GM12878 (cell line): ENCODE data around the gene EGF. TPM values are rescaled to one million over a fixed set of nuclear protein-coding genes. Genes with fewer than 3 reads are reported as not detected.

Experiments
- ATAC-seq: fragments of 200-7000 bp; cut with Tn5 transposase; 3 replicates; pipeline ENCODE4 v1.9.1; 2020; ENCODE audit warnings: mild to moderate bottlenecking, moderate library complexity
- BruUV-seq: library from RNA; stranded (reverse); fragments of 400-500 nt; replicated peaks from 2 replicates; lab custom pipeline; 2021; lab: Mats Ljungman, UMichigan
- CTCF ChIA-PET: fragments of 300-600 bp; sonication (Branson Sonifier 250); formaldehyde crosslinking; extraction: SDS; loops from one replicate; lab custom pipeline; 2021; ENCODE audit warnings: inconsistent platforms; lab: Yijun Ruan, JAX
- POLR2A ChIA-PET: fragments of 350-600 bp; formaldehyde crosslinking; extraction: SDS; loops from one replicate; lab custom pipeline; 2021; ENCODE audit warnings: inconsistent platforms; lab: Charles Lee
- RAD21 ChIA-PET: fragments of 300-600 bp; sonication (Branson Sonifier 250); formaldehyde crosslinking; loops from one replicate; lab custom pipeline; 2023; ENCODE audit warnings: antibody characterized with exemption; ENCODE audit not compliant: unreplicated experiment; lab: Charles Lee
- SMC1A ChIA-PET: fragments of 300-600 bp; sonication (Branson Sonifier 250); formaldehyde crosslinking; loops from one replicate; lab custom pipeline; 2023; ENCODE audit not compliant: unreplicated experiment, uncharacterized antibody; lab: Charles Lee
- DNase-seq: peaks from one replicate; pipeline ENCODE4 v3.0.0-alpha.2; 2011; ENCODE audit warnings: low read depth, low spot score
- FAIRE-seq: peaks from 3 replicates; lab custom pipeline; 2011; peaks lifted over from hg19 to GRCh38; lab: Jason Lieb, UNC
- H2AFZ ChIP-seq: 2 replicates; pipeline ENCODE4 v1.6.0; 2011; ENCODE audit warnings: low read depth, low read length, control low read depth; ENCODE audit not compliant: control insufficient read depth
- H3K27ac ChIP-seq: 2 replicates; pipeline ENCODE4 v1.5.1; 2011; ENCODE audit warnings: control low read depth; ENCODE audit not compliant: control insufficient read depth, insufficient read depth
- H3K27me3 ChIP-seq, 2 experiments: replicated peaks in 1 of 2; 2 replicates each; pipeline versions ENCODE4 v1.6.0 to v1.6.1; 2011; ENCODE audit warnings: low read length in 1 of 2; ENCODE audit not compliant: control insufficient read depth in 2 of 2, insufficient read depth in 2 of 2
- H3K36me3 ChIP-seq, 2 experiments: 2 replicates each; pipeline ENCODE4 v1.5.1; 2011; ENCODE audit warnings: low read length in 1 of 2; ENCODE audit not compliant: control insufficient read depth in 2 of 2, insufficient read depth in 2 of 2
- H3K4me1 ChIP-seq: 2 replicates; pipeline ENCODE4 v1.6.1; 2011; ENCODE audit warnings: mild to moderate bottlenecking, low read length, moderate library complexity, mixed read lengths; ENCODE audit not compliant: control insufficient read depth, insufficient read depth
- H3K4me2 ChIP-seq: 2 replicates; pipeline ENCODE4 v1.6.0; 2011; ENCODE audit warnings: control low read depth; ENCODE audit not compliant: control insufficient read depth, insufficient read depth
- H3K4me3 ChIP-seq: fragments of 200-600 bp; sonication (generic); 2 replicates; pipeline ENCODE4 v1.5.1; 2016
- H3K79me2 ChIP-seq: 2 replicates; pipeline ENCODE4 v1.6.0; 2011; ENCODE audit warnings: low read length; ENCODE audit not compliant: control insufficient read depth, insufficient read depth
- H3K9ac ChIP-seq: 2 replicates; pipeline ENCODE4 v1.8.0; 2011; ENCODE audit warnings: low read length, control low read depth, mixed read lengths; ENCODE audit not compliant: control insufficient read depth, insufficient read depth
- H3K9me3 ChIP-seq: replicated peaks from 3 replicates; pipeline ENCODE4 v1.5.1; 2011; ENCODE audit warnings: mild to moderate bottlenecking, low read length; ENCODE audit not compliant: control insufficient read depth, insufficient read depth
- H4K20me1 ChIP-seq: 2 replicates; pipeline ENCODE4 v1.6.0; 2011; ENCODE audit not compliant: control insufficient read depth, insufficient read depth
- HDAC6 ChIP-seq: fragments of 200-600 bp; sonication (generic); IDR thresholded peaks from one replicate; pipeline ENCODE4 v1.8.0; 2017; ENCODE audit warnings: antibody characterized with exemption; ENCODE audit not compliant: unreplicated experiment
- IRF4 ChIP-seq: IDR thresholded peaks from 2 replicates; pipeline ENCODE4 v1.6.1; 2011; ENCODE audit warnings: low read depth, low read length
- NFYA ChIP-seq: IDR thresholded peaks from 2 replicates; pipeline ENCODE4 v1.6.1; 2011; ENCODE audit warnings: low read depth, mild to moderate bottlenecking, low read length, improper control_type of control experiment, borderline replicate concordance
- SRF ChIP-seq, 2 experiments: IDR thresholded peaks; 2 replicates each; pipeline ENCODE4 v1.6.1; 2011; ENCODE audit warnings: low read depth in 2 of 2, low read length in 2 of 2, mild to moderate bottlenecking in 1 of 2, moderate library complexity in 1 of 2
- STAT1 ChIP-seq: fragments of 450-650 bp; conservative IDR thresholded peaks from 2 replicates; pipeline ENCODE4 v1.6.1; 2014; ENCODE audit warnings: antibody characterized with exemption, mild to moderate bottlenecking
- ZSCAN29 ChIP-seq: fragments of 450-650 bp; IDR thresholded peaks from 2 replicates; pipeline ENCODE4 v1.6.1; 2017; ENCODE audit warnings: mild to moderate bottlenecking, moderate library complexity
- WGBS: methylation state at CpG from one replicate; pipeline ENCODE4 v1.1.6; 2016; ENCODE audit warnings: low lambda C conversion rate; ENCODE audit not compliant: insufficient replicate concordance, insufficient coverage; ENCODE audit errors: missing lambda C conversion rate; 5-methylcytosine and 5-hydroxymethylcytosine counted together
- in situ Hi-C: fragments of 300-500 bp; cut with MboI; formaldehyde crosslinking; loops from 9 replicates; pipeline ENCODE4 v1.14.3; 2018; ENCODE audit warnings: mixed read lengths
- intact Hi-C: fragments of 100-400 bp; cut with micrococcal nuclease; formaldehyde crosslinking; loops from one replicate; pipeline ENCODE4 v1.14.2; 2022; ENCODE audit not compliant: unreplicated experiment
- polyA plus RNA-seq, 11 experiments: library from polyadenylated mRNA; depleted of rRNA in 4 of 11; unstranded in 6 of 11; stranded (reverse) in 5 of 11; fragments of >200 nt; fragmentation: Nextera tagmentation in 4 of 11; fragmentation: Illumina TruSeq in 1 of 11; extraction: Ambion mirVana in 4 of 11; extraction: Trizol in 1 of 11; gene quantifications; 1 replicate in 1 of 11; 2 replicates in 10 of 11; pipeline versions ENCODE4 v1.2.1 to v1.2.3, GENCODE V29; 2011 to 2016; ENCODE audit warnings: inconsistent platforms in 2 of 11, missing spikeins in 2 of 11, low read depth in 1 of 11
- total RNA-seq, 4 experiments: library from RNA; depleted of rRNA in 3 of 4; stranded (reverse); fragments of >200 nt in 3 of 4; fragmentation: Illumina TruSeq in 1 of 4; extraction: Trizol in 1 of 4; gene quantifications; 2 replicates each; pipeline versions ENCODE4 v1.2.1 to v1.2.3, GENCODE V29; 2013 to 2021
- TF ChIP-seq, protein P1 (sequence below): IDR thresholded peaks from 2 replicates; pipeline ENCODE4 v1.6.1; 2012; ENCODE audit warnings: improper control_type of control experiment, low read depth, low read length; ENCODE audit not compliant: insufficient replicate concordance
- TF ChIP-seq, protein P2 (sequence below): fragments of 450-650 bp; IDR thresholded peaks from 2 replicates; pipeline ENCODE4 v1.6.1; 2017; ENCODE audit warnings: antibody characterized with exemption, mild to moderate bottlenecking, moderate library complexity
- TF ChIP-seq, protein P3 (sequence below): fragments of 450-650 bp; IDR thresholded peaks from 2 replicates; pipeline ENCODE4 v1.6.1; 2016; ENCODE audit warnings: mild to moderate bottlenecking

Gene EGF
- total and polyA plus RNA-seq, 10 of the 15 experiments (the other 5 are each of a cell fraction or from before 2014, with no cell fraction given): 0.02 to 0.90 (median 0.19) TPM; not detected in 4

DNA sequence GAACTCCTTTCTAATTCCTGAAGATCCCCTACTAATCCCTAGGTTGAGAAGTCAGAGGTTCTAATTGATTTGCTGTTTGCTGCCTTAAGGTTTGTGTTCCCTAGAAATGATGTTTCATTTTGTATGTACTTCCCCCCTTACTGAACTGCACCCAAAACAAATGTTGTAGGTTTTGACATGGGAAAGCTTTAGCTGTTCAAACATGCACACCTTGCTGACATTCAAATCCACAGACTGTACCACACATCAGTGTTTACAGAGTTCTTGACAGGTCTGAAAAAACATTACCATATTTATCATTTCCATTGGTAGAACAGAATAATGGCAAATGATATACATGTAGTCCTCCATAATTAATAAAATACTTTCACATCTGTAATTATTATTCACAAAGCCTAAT is 18.2 kb downstream of the EGF start:
- ChIA-PET SMC1A (interaction anchor here (1.0 kb wide), 1 partner anchor 635 kb away, joined by 3 read pairs; no protein-coding TSS in a partner anchor), POLR2A (no interaction called here), RAD21 (no interaction called here), CTCF (no interaction called here)
- H3K4me3 ChIP-seq: no peak overlapping the region
- H3K9ac ChIP-seq: no peak overlapping the region
- no peaks in the 10 kb centered on the region for H3K9me3 ChIP-seq
- no peaks in the 10 kb centered on the region for H4K20me1 ChIP-seq
- no peak for DNase-seq
- TF ChIP-seq NFYA (no peak), STAT1 (no peak)
- H3K4me1 ChIP-seq: no peaks in the 10 kb centered on the region
- no TSS peak for BruUV-seq
- no peaks in the 10 kb centered on the region for H3K79me2 ChIP-seq
- no peak overlapping the region for H2AFZ ChIP-seq
- no peak overlapping the region for H3K4me2 ChIP-seq
- no peaks in the 10 kb centered on the region for H3K36me3 ChIP-seq
- FAIRE-seq: no peak
- no peak for ATAC-seq
- intact Hi-C loops: no loop called here
- H3K27me3 ChIP-seq: no peaks in the 10 kb centered on the region
- H3K27ac ChIP-seq: no peak overlapping the region
- in situ Hi-C loops: no loop called here

DNA sequence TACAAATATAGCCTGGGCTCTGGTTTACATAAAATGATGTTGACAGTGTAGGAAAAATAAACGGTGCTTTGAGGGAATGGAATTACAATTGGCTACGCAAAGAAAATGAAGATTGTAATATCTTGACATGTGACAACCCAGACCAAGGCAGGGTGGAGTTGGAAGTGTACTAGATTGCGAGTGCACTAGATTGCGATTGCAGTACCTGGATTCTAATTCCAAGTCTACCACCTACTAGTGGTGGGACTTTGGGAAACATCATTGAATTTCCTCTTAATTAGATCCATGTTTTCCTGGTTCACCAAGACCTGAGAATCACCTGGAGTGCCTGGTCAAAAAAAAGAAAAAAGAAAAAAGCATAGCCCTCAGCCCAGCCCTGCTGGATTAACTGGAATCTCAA is 18.6 kb downstream of the EGF start:
- CTCF ChIA-PET: no interaction called here
- in situ Hi-C loops: no loop called here
- TF ChIP-seq SRF (IDR thresholded peaks at IDR 0.05; ENCODE audit: low read depth in 2 of 2, low read length in 2 of 2) (no peak), IRF4 (no peak), HDAC6 (no peak), ZSCAN29 (no peak)
- TF ChIP-seq, protein P1, sequence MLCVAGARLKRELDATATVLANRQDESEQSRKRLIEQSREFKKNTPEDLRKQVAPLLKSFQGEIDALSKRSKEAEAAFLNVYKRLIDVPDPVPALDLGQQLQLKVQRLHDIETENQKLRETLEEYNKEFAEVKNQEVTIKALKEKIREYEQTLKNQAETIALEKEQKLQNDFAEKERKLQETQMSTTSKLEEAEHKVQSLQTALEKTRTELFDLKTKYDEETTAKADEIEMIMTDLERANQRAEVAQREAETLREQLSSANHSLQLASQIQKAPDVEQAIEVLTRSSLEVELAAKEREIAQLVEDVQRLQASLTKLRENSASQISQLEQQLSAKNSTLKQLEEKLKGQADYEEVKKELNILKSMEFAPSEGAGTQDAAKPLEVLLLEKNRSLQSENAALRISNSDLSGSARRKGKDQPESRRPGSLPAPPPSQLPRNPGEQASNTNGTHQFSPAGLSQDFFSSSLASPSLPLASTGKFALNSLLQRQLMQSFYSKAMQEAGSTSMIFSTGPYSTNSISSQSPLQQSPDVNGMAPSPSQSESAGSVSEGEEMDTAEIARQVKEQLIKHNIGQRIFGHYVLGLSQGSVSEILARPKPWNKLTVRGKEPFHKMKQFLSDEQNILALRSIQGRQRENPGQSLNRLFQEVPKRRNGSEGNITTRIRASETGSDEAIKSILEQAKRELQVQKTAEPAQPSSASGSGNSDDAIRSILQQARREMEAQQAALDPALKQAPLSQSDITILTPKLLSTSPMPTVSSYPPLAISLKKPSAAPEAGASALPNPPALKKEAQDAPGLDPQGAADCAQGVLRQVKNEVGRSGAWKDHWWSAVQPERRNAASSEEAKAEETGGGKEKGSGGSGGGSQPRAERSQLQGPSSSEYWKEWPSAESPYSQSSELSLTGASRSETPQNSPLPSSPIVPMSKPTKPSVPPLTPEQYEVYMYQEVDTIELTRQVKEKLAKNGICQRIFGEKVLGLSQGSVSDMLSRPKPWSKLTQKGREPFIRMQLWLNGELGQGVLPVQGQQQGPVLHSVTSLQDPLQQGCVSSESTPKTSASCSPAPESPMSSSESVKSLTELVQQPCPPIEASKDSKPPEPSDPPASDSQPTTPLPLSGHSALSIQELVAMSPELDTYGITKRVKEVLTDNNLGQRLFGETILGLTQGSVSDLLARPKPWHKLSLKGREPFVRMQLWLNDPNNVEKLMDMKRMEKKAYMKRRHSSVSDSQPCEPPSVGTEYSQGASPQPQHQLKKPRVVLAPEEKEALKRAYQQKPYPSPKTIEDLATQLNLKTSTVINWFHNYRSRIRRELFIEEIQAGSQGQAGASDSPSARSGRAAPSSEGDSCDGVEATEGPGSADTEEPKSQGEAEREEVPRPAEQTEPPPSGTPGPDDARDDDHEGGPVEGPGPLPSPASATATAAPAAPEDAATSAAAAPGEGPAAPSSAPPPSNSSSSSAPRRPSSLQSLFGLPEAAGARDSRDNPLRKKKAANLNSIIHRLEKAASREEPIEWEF: no peak
- TF ChIP-seq, protein P2, sequence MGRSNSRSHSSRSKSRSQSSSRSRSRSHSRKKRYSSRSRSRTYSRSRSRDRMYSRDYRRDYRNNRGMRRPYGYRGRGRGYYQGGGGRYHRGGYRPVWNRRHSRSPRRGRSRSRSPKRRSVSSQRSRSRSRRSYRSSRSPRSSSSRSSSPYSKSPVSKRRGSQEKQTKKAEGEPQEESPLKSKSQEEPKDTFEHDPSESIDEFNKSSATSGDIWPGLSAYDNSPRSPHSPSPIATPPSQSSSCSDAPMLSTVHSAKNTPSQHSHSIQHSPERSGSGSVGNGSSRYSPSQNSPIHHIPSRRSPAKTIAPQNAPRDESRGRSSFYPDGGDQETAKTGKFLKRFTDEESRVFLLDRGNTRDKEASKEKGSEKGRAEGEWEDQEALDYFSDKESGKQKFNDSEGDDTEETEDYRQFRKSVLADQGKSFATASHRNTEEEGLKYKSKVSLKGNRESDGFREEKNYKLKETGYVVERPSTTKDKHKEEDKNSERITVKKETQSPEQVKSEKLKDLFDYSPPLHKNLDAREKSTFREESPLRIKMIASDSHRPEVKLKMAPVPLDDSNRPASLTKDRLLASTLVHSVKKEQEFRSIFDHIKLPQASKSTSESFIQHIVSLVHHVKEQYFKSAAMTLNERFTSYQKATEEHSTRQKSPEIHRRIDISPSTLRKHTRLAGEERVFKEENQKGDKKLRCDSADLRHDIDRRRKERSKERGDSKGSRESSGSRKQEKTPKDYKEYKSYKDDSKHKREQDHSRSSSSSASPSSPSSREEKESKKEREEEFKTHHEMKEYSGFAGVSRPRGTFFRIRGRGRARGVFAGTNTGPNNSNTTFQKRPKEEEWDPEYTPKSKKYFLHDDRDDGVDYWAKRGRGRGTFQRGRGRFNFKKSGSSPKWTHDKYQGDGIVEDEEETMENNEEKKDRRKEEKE: no peak
- TF ChIP-seq, protein P3, sequence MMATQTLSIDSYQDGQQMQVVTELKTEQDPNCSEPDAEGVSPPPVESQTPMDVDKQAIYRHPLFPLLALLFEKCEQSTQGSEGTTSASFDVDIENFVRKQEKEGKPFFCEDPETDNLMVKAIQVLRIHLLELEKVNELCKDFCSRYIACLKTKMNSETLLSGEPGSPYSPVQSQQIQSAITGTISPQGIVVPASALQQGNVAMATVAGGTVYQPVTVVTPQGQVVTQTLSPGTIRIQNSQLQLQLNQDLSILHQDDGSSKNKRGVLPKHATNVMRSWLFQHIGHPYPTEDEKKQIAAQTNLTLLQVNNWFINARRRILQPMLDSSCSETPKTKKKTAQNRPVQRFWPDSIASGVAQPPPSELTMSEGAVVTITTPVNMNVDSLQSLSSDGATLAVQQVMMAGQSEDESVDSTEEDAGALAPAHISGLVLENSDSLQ: no peak

More for the DNA sequence above, 18.6 kb downstream of the EGF start:
- no peaks in the 10 kb centered on the region for H3K9me3 ChIP-seq
- no TSS peak for BruUV-seq
- no peaks in the 10 kb centered on the region for H3K79me2 ChIP-seq
- H3K4me3 ChIP-seq: no peak overlapping the region
- ATAC-seq: no peak
- no peaks in the 10 kb centered on the region for H3K4me1 ChIP-seq
- no peaks in the 10 kb centered on the region for H4K20me1 ChIP-seq
- H3K27ac ChIP-seq: no peak overlapping the region
- ChIA-PET POLR2A (no interaction called here), SMC1A (no interaction called here), RAD21 (no interaction called here)
- no peaks in the 10 kb centered on the region for H3K36me3 ChIP-seq
- DNase-seq: no peak
- intact Hi-C loops: no loop called here
- H2AFZ ChIP-seq: no peak overlapping the region
- no peak overlapping the region for H3K9ac ChIP-seq
- no peak overlapping the region for H3K4me2 ChIP-seq
- 79% methylated on average over 4 of the region's 4 CpGs for WGBS
- H3K27me3 ChIP-seq: no peaks in the 10 kb centered on the region
- FAIRE-seq: no peak
